Fibroblast of lung (primary cell): ENCODE measurements around the gene TTC38.

Experiments used
- CTCF ChIP-seq, 2 donors: IDR thresholded peaks in 1 of 2; conservative IDR thresholded peaks in 1 of 2; 1 replicate in 1 of 2; 2 replicates in 1 of 2; pipeline ENCODE4 v1.5.1; 2011 to 2012; ENCODE audit warnings: low read length in 2 of 2, control low read depth in 1 of 2, inconsistent platforms in 1 of 2, low read depth in 1 of 2, mild to moderate bottlenecking in 1 of 2
- EZH2 ChIP-seq: IDR thresholded peaks from 2 replicates; pipeline ENCODE4 v1.5.1; 2012; ENCODE audit warnings: low read length, control low read depth, mild to moderate bottlenecking; ENCODE audit errors: missing control alignments

- TF ChIP-seq EZH2 (no peak), CTCF (conservative IDR thresholded peaks at IDR 0.05 in 1 of 2, IDR thresholded peaks at IDR 0.05 in 1 of 2; ENCODE audit: low read depth in 1 of 2, low read length in 2 of 2) (no peak)
Measured at GRCh38 chr22:46238541-46238940, 29.3 kb upstream of the TTC38 start.
